ENCODE results near the gene CFAP100. TPM values are rescaled to one million over a fixed set of nuclear protein-coding genes. Genes with fewer than 3 reads are reported as not detected.

CFAP100 gene
- total RNA-seq, 1 experiment from 2014 or later = not detected

- ChIA-PET CTCF (no interaction called here), POLR2A (no interaction called here), RAD21 (ENCODE audit: low non-redundant PET in 1 of 2, low total read pairs in 2 of 2, uncharacterized antibody in 2 of 2, unreplicated experiment in 2 of 2) (no interaction called here)
- Histone ChIP-seq H2AFZ (ENCODE audit: low read depth, low read length, poor library complexity, severe bottlenecking) (no peak overlapping the region), H3K27me3 (ENCODE audit: insufficient read depth, low read length) (no peaks in the 10 kb centered on the region), H3K9ac (ENCODE audit: low read length) (no peak overlapping the region), H3K9me2 (ENCODE audit: insufficient read depth) (no peaks in the 10 kb centered on the region), H3K9me3 (ENCODE audit: control insufficient read depth in 1 of 2, insufficient read depth in 1 of 2, low read depth in 1 of 2, low read length in 2 of 2) (no peaks in the 10 kb centered on the region), H3K4me2 (ENCODE audit: low read length) (no peak overlapping the region), H3K4me3 (replicated peaks in 1 of 2; ENCODE audit: low read depth in 1 of 2, low read length in 2 of 2) (no peak overlapping the region), H4K20me1 (ENCODE audit: insufficient read depth) (no peaks in the 10 kb centered on the region), H3K36me3 (ENCODE audit: control insufficient read depth in 1 of 2, insufficient read depth in 2 of 2, low read length in 2 of 2) (no peaks in the 10 kb centered on the region), H3K27ac (ENCODE audit: low read depth, low read length) (no peak overlapping the region), H3K4me1 (ENCODE audit: control insufficient read depth in 1 of 2, insufficient read depth in 2 of 2, low read length in 2 of 2) (peaks cover 0 to 4% of the 10 kb centered on the region in 2 experiments; a peak in 1 of 4 replicates), H3K79me2 (ENCODE audit: insufficient read depth, low read length) (no peaks in the 10 kb centered on the region)
- intact Hi-C loops (cut with micrococcal nuclease) = no loop called here
- TF ChIP-seq SP1 (IDR thresholded peaks at IDR 0.05; ENCODE audit: low read depth) (no peak), EZH2 (IDR thresholded peaks at IDR 0.05) (no peak), SRF (IDR thresholded peaks at IDR 0.05; ENCODE audit: low read depth) (no peak)
- BruUV-seq (replicated peaks) = no TSS peak
- no peak for DNase-seq (ENCODE audit: low read depth, low spot score)
- no peak for ATAC-seq
Measured at GRCh38 chr3:126482503-126483255, 88.0 kb downstream of the CFAP100 start.

- intact Hi-C loops (cut with micrococcal nuclease) = no loop called here
- H2AFZ ChIP-seq (ENCODE audit: low read depth, low read length, poor library complexity, severe bottlenecking) = no peak overlapping the region
- no peaks in the 10 kb centered on the region for H3K27me3 ChIP-seq (ENCODE audit: insufficient read depth, low read length)
- H3K9me2 ChIP-seq (ENCODE audit: insufficient read depth) = no peaks in the 10 kb centered on the region
- no peak overlapping the region for H3K27ac ChIP-seq (ENCODE audit: low read depth, low read length)
- no peak for ATAC-seq
- ChIA-PET CTCF (no interaction called here), POLR2A (no interaction called here), RAD21 (ENCODE audit: low non-redundant PET in 1 of 2, low total read pairs in 2 of 2, uncharacterized antibody in 2 of 2, unreplicated experiment in 2 of 2) (no interaction called here)
- peaks cover 0 to 4% of the 10 kb centered on the region in 2 experiments; a peak in 1 of 4 replicates for H3K4me1 ChIP-seq (ENCODE audit: control insufficient read depth in 1 of 2, insufficient read depth in 2 of 2, low read length in 2 of 2)
- H3K4me3 ChIP-seq (replicated peaks in 1 of 2; ENCODE audit: low read depth in 1 of 2, low read length in 2 of 2) = no peak overlapping the region
- H3K9ac ChIP-seq (ENCODE audit: low read length) = no peak overlapping the region
- no peaks in the 10 kb centered on the region for H4K20me1 ChIP-seq (ENCODE audit: insufficient read depth)
- no TSS peak for BruUV-seq (replicated peaks)
- H3K4me2 ChIP-seq (ENCODE audit: low read length) = no peak overlapping the region
- no peaks in the 10 kb centered on the region for H3K9me3 ChIP-seq (ENCODE audit: control insufficient read depth in 1 of 2, insufficient read depth in 1 of 2, low read depth in 1 of 2, low read length in 2 of 2)
- no peak for DNase-seq (ENCODE audit: low read depth, low spot score)
- H3K36me3 ChIP-seq (ENCODE audit: control insufficient read depth in 1 of 2, insufficient read depth in 2 of 2, low read length in 2 of 2) = no peaks in the 10 kb centered on the region
- no peaks in the 10 kb centered on the region for H3K79me2 ChIP-seq (ENCODE audit: insufficient read depth, low read length)
- TF ChIP-seq CTCF (IDR thresholded peaks at IDR 0.05 in 2 of 3, conservative IDR thresholded peaks at IDR 0.05 in 1 of 3; ENCODE audit: borderline replicate concordance in 1 of 3, insufficient read depth in 1 of 3, low read depth in 2 of 3, low read length in 2 of 3) = no peak
Measured at GRCh38 chr3:126483321-126483761, 88.6 kb downstream of the CFAP100 start.
